DOHH2 (cell line): ENCODE data around the gene FAM229A.

Source experiments
- CTCF ChIP-seq: fragments of 200-600 bp; sonication (generic); IDR thresholded peaks from one replicate; pipeline ENCODE4 v1.5.1; 2014; ENCODE audit warnings: antibody characterized with exemption, mild to moderate bottlenecking, low read depth, low read length; ENCODE audit not compliant: poor library complexity, severe bottlenecking
- EZH2phosphoT487 ChIP-seq: fragments of 200-600 bp; sonication (generic); IDR thresholded peaks from 2 replicates; pipeline ENCODE4 v1.6.1; 2017; ENCODE audit warnings: borderline replicate concordance, mild to moderate bottlenecking, antibody characterized with exemption, low read length, moderate library complexity, mixed read lengths

GRCh38 chr1:32398401-32398800, 36.1 kb upstream of the FAM229A start:
- TF ChIP-seq CTCF (no peak), EZH2phosphoT487 (no peak)
